Activated naive CD4-positive, alpha-beta T cell treated with anti-CD3 and anti-CD28 coated beads for 36 hours (primary cell): ENCODE measurements around the gene LRRC4. TPM values are rescaled to one million over a fixed set of nuclear protein-coding genes. Genes with fewer than 3 reads are reported as not detected.

Source experiments
- CTCF ChIA-PET: fragments of 350-600 bp; sonication (Branson Sonifier 250); formaldehyde crosslinking; loops from one replicate; lab custom pipeline; 2021; ENCODE audit warnings: antibody characterized with exemption; lab: Charles Lee
- DNase-seq: peaks from one replicate; pipeline ENCODE4 v3.0.0-alpha.2; 2020
- H3K27ac Mint-ChIP-seq: one replicate; pipeline ENCODE4 v1.8.0; 2021; ENCODE audit warnings: mild to moderate bottlenecking, mixed read lengths
- H3K27me3 Mint-ChIP-seq: one replicate; pipeline ENCODE4 v1.8.0; 2021; ENCODE audit warnings: low read depth, mixed read lengths
- H3K36me3 Mint-ChIP-seq: one replicate; pipeline ENCODE4 v1.8.0; 2021; ENCODE audit warnings: low read depth, mixed read lengths
- H3K4me1 Mint-ChIP-seq: one replicate; pipeline ENCODE4 v1.8.0; 2021; ENCODE audit warnings: low read depth, mixed read lengths
- H3K4me3 Mint-ChIP-seq: one replicate; pipeline ENCODE4 v1.8.0; 2021; ENCODE audit warnings: mild to moderate bottlenecking, moderate library complexity, mixed read lengths
- H3K9me3 Mint-ChIP-seq: one replicate; pipeline ENCODE4 v1.8.0; 2021; ENCODE audit warnings: mixed read lengths
- intact Hi-C: fragments of 100-400 bp; cut with micrococcal nuclease; formaldehyde crosslinking; loops from one replicate; pipeline ENCODE4 v1.15.1; 2023
- total RNA-seq, 2 experiments: library from RNA; stranded (reverse); gene quantifications; one replicate each; pipeline ENCODE4 v1.2.3, GENCODE V29; 2021

LRRC4 gene
- total RNA-seq, 2 experiments from 2014 or later, result 0.74 to 1.3 TPM

GRCh38 chr7:128025819-128026218 is 5.4 kb downstream of the LRRC4 start:
- Mint-ChIP-seq H3K27me3 (peaks cover 6% of the 10 kb centered on the region), H3K4me3 (no peak overlapping the region), H3K36me3 (peaks cover 26% of the 10 kb centered on the region), H3K9me3 (no peaks in the 10 kb centered on the region), H3K27ac (no peak overlapping the region), H3K4me1 (peaks cover 18% of the 10 kb centered on the region)
- DNase-seq, result no peak
- intact Hi-C loops, result no loop called here
- CTCF ChIA-PET, result no interaction called here

- peaks cover 27% of the 10 kb centered on the region for H3K36me3 Mint-ChIP-seq
- H3K4me1 Mint-ChIP-seq, result peaks cover 14% of the 10 kb centered on the region
- no peak overlapping the region for H3K27ac Mint-ChIP-seq
- no peak overlapping the region for H3K4me3 Mint-ChIP-seq
- H3K9me3 Mint-ChIP-seq, result no peaks in the 10 kb centered on the region
- intact Hi-C loops, result no loop called here
- no peak for DNase-seq
- CTCF ChIA-PET, result no interaction called here
- H3K27me3 Mint-ChIP-seq, result peaks cover 3% of the 10 kb centered on the region
These were observed 5.9 kb downstream of the LRRC4 start for GRCh38 chr7:128025380-128025779.

GRCh38 chr7:128024151-128024550 is 7.1 kb downstream of the LRRC4 start:
- intact Hi-C loops, result no loop called here
- DNase-seq, result no peak
- H3K4me1 Mint-ChIP-seq, result peaks cover 10% of the 10 kb centered on the region
- CTCF ChIA-PET, result no interaction called here
- no peak overlapping the region for H3K27ac Mint-ChIP-seq
- peaks cover 25% of the 10 kb centered on the region for H3K36me3 Mint-ChIP-seq
- H3K4me3 Mint-ChIP-seq, result no peak overlapping the region
- no peaks in the 10 kb centered on the region for H3K27me3 Mint-ChIP-seq
- H3K9me3 Mint-ChIP-seq, result no peaks in the 10 kb centered on the region

- H3K27me3 Mint-ChIP-seq, result no peaks in the 10 kb centered on the region
- no peaks in the 10 kb centered on the region for H3K9me3 Mint-ChIP-seq
- peaks cover 10% of the 10 kb centered on the region for H3K4me1 Mint-ChIP-seq
- no peak overlapping the region for H3K4me3 Mint-ChIP-seq
- no peak for DNase-seq
- H3K36me3 Mint-ChIP-seq, result peaks cover 22% of the 10 kb centered on the region
- CTCF ChIA-PET, result no interaction called here
- intact Hi-C loops, result no loop called here
- no peak overlapping the region for H3K27ac Mint-ChIP-seq
These were observed 8.4 kb downstream of the LRRC4 start for GRCh38 chr7:128022631-128023532.

- Mint-ChIP-seq H3K27me3 (no peaks in the 10 kb centered on the region), H3K4me3 (no peak overlapping the region), H3K36me3 (peaks cover 24% of the 10 kb centered on the region), H3K9me3 (no peaks in the 10 kb centered on the region), H3K27ac (no peak overlapping the region), H3K4me1 (peaks cover 7% of the 10 kb centered on the region)
- intact Hi-C loops, result no loop called here
- CTCF ChIA-PET, result interaction anchor here (0.6 to 1.1 kb wide), 2 partner anchors 8 to 313 kb away, joined by 3 read pairs; no protein-coding TSS in a partner anchor
- no peak for DNase-seq
These were observed 9.9 kb downstream of the LRRC4 start for GRCh38 chr7:128021366-128021765.

GRCh38 chr7:128020159-128020558 is 11.1 kb downstream of the LRRC4 start:
- Mint-ChIP-seq H3K27ac (no peak overlapping the region), H3K4me1 (peaks cover 7% of the 10 kb centered on the region), H3K4me3 (no peak overlapping the region), H3K9me3 (no peaks in the 10 kb centered on the region), H3K27me3 (no peaks in the 10 kb centered on the region), H3K36me3 (peaks cover 23% of the 10 kb centered on the region)
- DNase-seq, result peak; percentile 44
- CTCF ChIA-PET, result interaction anchor here (1.1 to 1.6 kb wide), 5 partner anchors 21 to 312 kb away, joined by 3 to 6 read pairs (median 3); no protein-coding TSS in a partner anchor
- intact Hi-C loops, result no loop called here

GRCh38 chr7:128019288-128019687 is 11.9 kb downstream of the LRRC4 start:
- CTCF ChIA-PET, result interaction anchor here (0.6 to 1.8 kb wide), 6 partner anchors 20 to 315 kb away, joined by 3 to 6 read pairs (median 4); no protein-coding TSS in a partner anchor
- intact Hi-C loops, result no loop called here
- H3K27me3 Mint-ChIP-seq, result no peaks in the 10 kb centered on the region
- H3K4me1 Mint-ChIP-seq, result peaks cover 7% of the 10 kb centered on the region
- H3K27ac Mint-ChIP-seq, result no peak overlapping the region
- no peak overlapping the region for H3K4me3 Mint-ChIP-seq
- H3K36me3 Mint-ChIP-seq, result peaks cover 23% of the 10 kb centered on the region
- DNase-seq, result no peak
- H3K9me3 Mint-ChIP-seq, result no peaks in the 10 kb centered on the region

GRCh38 chr7:128017862-128018845 is 13.1 kb downstream of the LRRC4 start:
- H3K36me3 Mint-ChIP-seq, result peaks cover 18% of the 10 kb centered on the region
- no peaks in the 10 kb centered on the region for H3K9me3 Mint-ChIP-seq
- no peak for DNase-seq
- H3K4me3 Mint-ChIP-seq, result no peak overlapping the region
- CTCF ChIA-PET, result interaction anchor here (1.3 to 1.8 kb wide), 3 partner anchors 19 to 314 kb away, joined by 3 to 4 read pairs (median 3); no protein-coding TSS in a partner anchor
- H3K27me3 Mint-ChIP-seq, result no peaks in the 10 kb centered on the region
- intact Hi-C loops, result no loop called here
- H3K4me1 Mint-ChIP-seq, result peaks cover 7% of the 10 kb centered on the region
- no peak overlapping the region for H3K27ac Mint-ChIP-seq

- H3K4me3 Mint-ChIP-seq, result no peak overlapping the region
These were observed 13.8 kb downstream of the LRRC4 start for GRCh38 chr7:128017460-128017859.

GRCh38 chr7:128014811-128015210 is 16.4 kb downstream of the LRRC4 start:
- intact Hi-C loops, result no loop called here

More at GRCh38 chr7:128017460-128017859, 13.8 kb downstream of the LRRC4 start:
- intact Hi-C loops, result no loop called here
- peaks cover 4% of the 10 kb centered on the region for H3K4me1 Mint-ChIP-seq
- H3K36me3 Mint-ChIP-seq, result peaks cover 15% of the 10 kb centered on the region
- CTCF ChIA-PET, result no interaction called here
- no peaks in the 10 kb centered on the region for H3K27me3 Mint-ChIP-seq
- H3K9me3 Mint-ChIP-seq, result no peaks in the 10 kb centered on the region
- H3K27ac Mint-ChIP-seq, result no peak overlapping the region
- no peak for DNase-seq

GRCh38 chr7:128011131-128011661 is 20.0 kb downstream of the LRRC4 start:
- CTCF ChIA-PET, result no interaction called here
- Mint-ChIP-seq H3K27me3 (no peaks in the 10 kb centered on the region), H3K4me3 (no peak overlapping the region), H3K9me3 (no peaks in the 10 kb centered on the region), H3K4me1 (no peaks in the 10 kb centered on the region), H3K36me3 (peaks cover 14% of the 10 kb centered on the region), H3K27ac (no peak overlapping the region)
- DNase-seq, result no peak
- intact Hi-C loops, result no loop called here

More at GRCh38 chr7:128014811-128015210, 16.4 kb downstream of the LRRC4 start:
- Mint-ChIP-seq H3K27me3 (no peaks in the 10 kb centered on the region), H3K4me1 (no peaks in the 10 kb centered on the region), H3K27ac (no peak overlapping the region), H3K36me3 (peaks cover 13% of the 10 kb centered on the region), H3K9me3 (no peaks in the 10 kb centered on the region), H3K4me3 (no peak overlapping the region)
- DNase-seq, result no peak
- CTCF ChIA-PET, result no interaction called here
